Endometrial microvascular endothelial cells (primary cell): ENCODE data around the gene S100A4. TPM values are rescaled to one million over a fixed set of nuclear protein-coding genes. Genes with fewer than 3 reads are reported as not detected.
"Not testable (repeated sequence)": the region's sequence is repeated elsewhere in the genome, so short reads cannot be mapped to it uniquely, and the experiment has no call there.

Experiments
- in situ Hi-C: cut with HindIII; loops from 2 replicates; pipeline ENCODE4 v1.10.0; 2017; ENCODE audit warnings: low sequenced_read_pairs, low pct_unique_long_range_greater_than_20kb; ENCODE audit errors: inconsistent ontology term
- total RNA-seq: library from RNA; depleted of rRNA; stranded (reverse); fragments of >200 nt; gene quantifications from one replicate; pipeline ENCODE4 v1.2.3, GENCODE V29; 2015; ENCODE audit errors: inconsistent ontology term

The S100A4 gene
- 9.4 TPM for total RNA-seq

- in situ Hi-C loops, result no loop called here
Observed at GRCh38 chr1:153545067-153546055, at the start of gene S100A4. Gene S100A4, minus strand, starts transcription at chr1:153545806. Its CDS starts 1,012 bp downstream, at chr1:153544794.

GRCh38 chr1:153592748-153593147 is 47.1 kb upstream of the S100A4 start:
- in situ Hi-C loops, result no loop called here

- in situ Hi-C loops, result no loop called here
Observed at GRCh38 chr1:153588482-153588881, 42.9 kb upstream of the S100A4 start.

- in situ Hi-C loops, result not testable (repeated sequence)
Observed at GRCh38 chr1:153588033-153588432, 42.4 kb upstream of the S100A4 start.

- in situ Hi-C loops, result no loop called here
Observed at GRCh38 chr1:153587314-153587713, 41.7 kb upstream of the S100A4 start.

- in situ Hi-C loops, result no loop called here
Observed at GRCh38 chr1:153586347-153586746, 40.7 kb upstream of the S100A4 start.

GRCh38 chr1:153585006-153585405 is 39.4 kb upstream of the S100A4 start:
- in situ Hi-C loops, result no loop called here

GRCh38 chr1:153583976-153584375 is 38.4 kb upstream of the S100A4 start:
- in situ Hi-C loops, result no loop called here

GRCh38 chr1:153583514-153583913 is 37.9 kb upstream of the S100A4 start:
- in situ Hi-C loops, result not testable (repeated sequence)

- in situ Hi-C loops, result not testable (repeated sequence)
Observed at GRCh38 chr1:153582836-153583235, 37.2 kb upstream of the S100A4 start.

GRCh38 chr1:153578936-153579335 is 33.3 kb upstream of the S100A4 start:
- in situ Hi-C loops, result no loop called here

GRCh38 chr1:153578490-153578889 is 32.9 kb upstream of the S100A4 start:
- in situ Hi-C loops, result no loop called here

- in situ Hi-C loops, result no loop called here
Observed at GRCh38 chr1:153577624-153578051, 32.0 kb upstream of the S100A4 start.

GRCh38 chr1:153577138-153577537 is 31.5 kb upstream of the S100A4 start:
- in situ Hi-C loops, result no loop called here

- in situ Hi-C loops, result not testable (repeated sequence)
Observed at GRCh38 chr1:153575497-153575896, 29.9 kb upstream of the S100A4 start.

GRCh38 chr1:153575081-153575491 is 29.5 kb upstream of the S100A4 start:
- in situ Hi-C loops, result not testable (repeated sequence)

GRCh38 chr1:153573351-153573750 is 27.7 kb upstream of the S100A4 start:
- in situ Hi-C loops, result no loop called here

- in situ Hi-C loops, result no loop called here
Observed at GRCh38 chr1:153572569-153573015, 27.0 kb upstream of the S100A4 start.

GRCh38 chr1:153571706-153572105 is 26.1 kb upstream of the S100A4 start:
- in situ Hi-C loops, result no loop called here

GRCh38 chr1:153570874-153571273 is 25.3 kb upstream of the S100A4 start:
- in situ Hi-C loops, result no loop called here
